Measurements from ENCODE around the gene SLC12A3.

Gene SLC12A3

GRCh38 chr16:56864960-56865359, at the start of gene SLC12A3:
SLC12A3 (plus strand) TSS chr16:56865207; CDS start chr16:56865236, 29 bp downstream.
- no peak for DNase-seq (ENCODE audit: low read depth in 2 of 2)

DNA sequence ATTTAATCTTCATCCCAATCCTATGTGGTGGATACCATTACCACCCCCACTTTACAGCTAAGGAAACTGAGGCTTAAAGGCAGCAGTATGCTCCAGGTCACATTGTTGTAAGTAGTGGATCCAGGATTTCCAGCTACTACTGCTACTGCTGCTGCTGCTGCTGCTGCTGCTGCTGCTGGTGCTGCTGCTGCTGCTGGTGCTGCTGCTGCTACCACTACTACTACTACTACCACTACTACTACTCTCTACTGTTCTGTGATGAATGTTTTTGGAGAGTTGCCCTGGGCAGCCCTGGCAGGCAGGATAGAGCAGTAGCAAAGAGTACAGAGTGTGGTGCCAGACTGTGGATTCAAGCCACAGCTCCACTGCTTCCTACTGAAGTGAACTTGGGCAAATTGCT, 49.3 kb upstream of the SLC12A3 start:
- no peak for DNase-seq (ENCODE audit: low read depth in 2 of 2)

- no peak for DNase-seq (ENCODE audit: low read depth in 2 of 2)
Measured at GRCh38 chr16:56817056-56817455, 48.0 kb upstream of the SLC12A3 start.

DNA sequence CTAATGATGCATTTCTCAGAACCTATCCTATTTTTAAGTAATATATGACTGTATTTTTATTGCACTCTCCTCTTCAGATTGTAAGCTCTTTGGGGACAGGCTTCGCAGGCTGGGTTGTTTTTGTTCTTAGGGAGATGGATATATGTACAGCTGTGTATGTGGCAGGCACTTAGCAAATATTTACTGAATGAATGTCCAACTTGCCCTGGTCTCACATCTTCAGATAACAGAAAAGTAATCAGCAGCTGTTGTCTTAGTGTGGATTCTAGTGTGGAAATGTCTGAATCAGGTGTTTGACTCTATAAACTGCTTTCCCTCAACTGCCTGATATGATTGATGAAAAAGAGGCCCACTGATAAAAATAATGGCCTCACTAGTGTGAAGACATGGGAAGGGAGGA, 47.1 kb upstream of the SLC12A3 start:
- no peak for DNase-seq (ENCODE audit: low read depth in 2 of 2)

DNA sequence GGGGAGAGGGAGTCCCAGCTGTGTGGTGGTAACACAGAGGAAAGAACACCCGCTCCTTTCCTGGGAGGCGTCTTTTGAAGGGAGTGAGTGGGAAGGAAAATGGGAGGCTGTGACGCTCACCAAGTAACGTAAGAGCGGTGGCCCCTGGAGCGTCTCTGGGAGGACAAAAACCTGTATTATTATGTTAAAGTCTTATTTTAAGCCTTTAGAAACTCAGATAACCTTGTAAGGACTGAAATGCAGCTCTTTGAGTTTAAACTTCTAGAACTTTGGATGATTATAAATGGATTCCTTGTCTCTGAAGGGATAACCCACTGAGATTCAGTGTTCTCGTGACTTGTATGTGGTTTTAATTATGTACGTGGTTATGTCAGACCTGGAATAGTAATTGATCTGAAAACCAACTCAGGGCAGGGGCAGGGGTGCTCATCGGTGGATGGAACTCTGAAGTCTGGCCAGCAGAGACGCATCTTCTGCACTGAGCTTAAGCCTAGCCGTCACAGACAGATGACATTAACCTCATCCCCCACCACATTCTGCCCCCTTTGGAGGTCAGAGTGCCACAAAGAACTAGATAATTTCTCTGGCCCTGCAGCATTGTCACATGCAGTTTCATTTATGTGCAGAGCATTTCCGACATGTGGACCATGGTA, 41.8 kb upstream of the SLC12A3 start:
- no peak for DNase-seq (ENCODE audit: low read depth in 2 of 2)

GRCh38 chr16:56824331-56824730, 40.7 kb upstream of the SLC12A3 start:
- no peak for DNase-seq (ENCODE audit: low read depth in 2 of 2)

- no peak for DNase-seq (ENCODE audit: low read depth in 2 of 2)
Measured at GRCh38 chr16:56824804-56825203, 40.2 kb upstream of the SLC12A3 start.

DNA sequence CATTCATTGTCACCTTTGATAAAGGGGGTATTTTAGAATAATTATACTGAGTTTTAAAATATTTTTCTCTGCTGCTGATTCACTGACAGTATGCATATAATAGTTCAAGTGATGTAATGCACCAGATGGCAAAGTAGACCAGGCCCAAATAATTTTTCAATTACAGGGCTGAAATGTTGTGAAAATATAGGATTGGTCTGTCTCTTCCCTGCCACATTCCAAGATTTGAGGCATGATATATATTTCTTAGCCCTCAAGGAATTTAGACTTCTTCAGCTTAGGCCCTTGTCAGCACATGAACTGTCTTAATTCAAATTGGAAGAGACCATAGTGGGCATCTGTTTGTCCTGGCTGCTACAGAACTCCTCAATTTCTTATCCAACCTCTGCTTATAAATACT, 39.2 kb upstream of the SLC12A3 start:
- DNase-seq (ENCODE audit: low read depth in 2 of 2): no peak

DNA sequence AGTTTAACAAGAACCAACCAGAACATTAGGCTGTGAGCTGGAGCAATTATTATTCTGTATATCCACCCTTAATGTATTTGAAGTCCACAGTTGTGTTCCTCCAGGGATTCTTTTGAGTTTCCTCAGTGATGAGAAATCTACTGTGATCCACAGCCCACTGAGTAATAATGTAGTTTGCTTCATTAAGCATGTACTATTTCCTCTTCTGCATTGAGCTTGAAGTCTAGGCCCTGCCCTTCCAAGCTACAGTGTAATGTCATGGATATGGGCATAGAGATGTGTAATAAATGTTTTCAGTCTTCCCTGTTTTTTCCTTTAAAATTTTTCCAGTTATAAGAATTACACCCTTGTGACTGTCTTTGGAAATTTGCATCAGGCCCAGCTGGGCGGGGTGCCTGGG, 36.4 kb upstream of the SLC12A3 start:
- no peak for DNase-seq (ENCODE audit: low read depth in 2 of 2)

GRCh38 chr16:56830669-56831068, 34.3 kb upstream of the SLC12A3 start:
- no peak for DNase-seq (ENCODE audit: low read depth in 2 of 2)

GRCh38 chr16:56832768-56833167, 32.2 kb upstream of the SLC12A3 start:
- DNase-seq (ENCODE audit: low read depth in 2 of 2): no peak

- DNase-seq (ENCODE audit: low read depth in 2 of 2): no peak
Measured at GRCh38 chr16:56833243-56833970, 31.6 kb upstream of the SLC12A3 start.

DNA sequence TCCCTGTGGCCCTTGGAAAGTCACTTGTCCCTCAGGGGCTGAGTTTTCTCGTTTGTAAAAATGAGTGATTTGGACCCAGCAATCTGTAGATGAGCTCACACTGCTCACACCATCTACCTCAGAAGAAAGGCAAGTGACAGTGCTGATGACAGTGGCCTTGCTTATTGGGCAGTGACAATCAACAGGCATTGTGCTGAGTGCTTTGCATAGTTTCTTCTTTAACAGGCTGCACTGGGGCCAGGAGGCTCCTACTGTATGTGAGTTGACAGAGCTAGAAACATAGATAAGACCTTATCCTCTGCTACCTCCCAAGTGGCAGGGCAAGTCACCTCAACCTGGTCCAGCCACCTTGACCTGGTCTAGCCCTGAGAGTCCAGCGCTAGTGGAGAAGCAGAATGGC, 29.7 kb upstream of the SLC12A3 start:
- DNase-seq (ENCODE audit: low read depth in 2 of 2): no peak

DNA sequence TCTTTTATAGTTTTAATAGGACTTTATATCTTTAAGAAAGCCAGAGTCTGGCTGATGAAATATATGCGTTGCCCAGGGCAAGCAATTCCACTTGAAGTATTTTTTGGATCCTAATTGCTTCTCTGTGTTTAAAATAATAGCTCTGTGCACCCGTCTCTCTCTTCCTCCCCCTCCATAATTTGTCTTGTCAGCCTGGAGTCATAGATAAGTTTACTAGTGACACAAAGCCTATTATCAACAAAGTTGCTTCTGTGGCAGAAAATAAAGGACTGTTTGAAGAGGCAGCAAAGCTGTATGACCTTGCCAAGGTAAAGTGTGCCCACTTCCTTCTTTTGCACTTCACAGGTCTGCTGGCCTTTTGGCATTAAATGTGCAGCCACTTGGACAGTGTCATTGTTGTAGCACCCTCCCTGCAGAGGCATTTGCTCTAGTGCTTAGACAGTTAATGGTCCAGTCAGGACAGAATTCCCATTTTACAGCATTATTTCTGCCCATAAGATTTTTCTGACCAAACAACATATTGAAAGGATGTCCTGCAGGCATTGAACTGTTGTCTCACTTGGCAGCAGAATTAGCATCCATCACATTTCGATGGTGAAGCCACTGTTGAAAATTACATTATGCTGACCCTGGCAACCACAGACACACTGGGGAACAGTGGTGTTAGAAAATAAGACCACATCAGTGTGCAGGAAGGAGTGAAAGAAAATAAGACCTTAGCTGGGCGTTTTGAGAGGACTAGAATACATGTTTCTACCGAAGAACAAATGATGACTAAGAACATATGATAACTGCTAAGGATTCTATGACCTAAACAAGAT, 28.4 kb upstream of the SLC12A3 start:
- no peak for DNase-seq (ENCODE audit: low read depth in 2 of 2)

- DNase-seq (ENCODE audit: low read depth in 2 of 2): no peak
Measured at GRCh38 chr16:56838622-56839337, 26.2 kb upstream of the SLC12A3 start.

DNA sequence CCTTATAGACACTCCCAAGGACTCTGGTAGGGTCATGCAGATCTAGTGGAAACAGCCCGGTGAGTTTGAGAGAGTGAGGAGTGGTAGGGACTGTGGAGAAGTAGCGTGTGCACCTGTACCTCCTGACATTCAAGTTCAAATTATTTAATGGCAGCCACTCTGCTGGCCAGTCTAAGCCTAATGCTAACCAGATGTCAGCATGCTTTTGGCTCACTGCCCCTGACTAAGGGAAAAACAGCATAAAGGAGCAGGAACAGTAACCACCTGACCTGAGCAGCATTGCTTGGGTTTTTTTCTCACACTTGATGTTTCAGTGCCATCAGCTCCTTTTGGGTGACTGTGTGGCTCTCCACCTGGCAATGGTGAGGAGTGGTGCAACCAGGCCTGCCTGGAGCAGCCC, 23.8 kb upstream of the SLC12A3 start:
- no peak for DNase-seq (ENCODE audit: low read depth in 2 of 2)

- no peak for DNase-seq (ENCODE audit: low read depth in 2 of 2)
Measured at GRCh38 chr16:56841659-56842058, 23.3 kb upstream of the SLC12A3 start.

DNA sequence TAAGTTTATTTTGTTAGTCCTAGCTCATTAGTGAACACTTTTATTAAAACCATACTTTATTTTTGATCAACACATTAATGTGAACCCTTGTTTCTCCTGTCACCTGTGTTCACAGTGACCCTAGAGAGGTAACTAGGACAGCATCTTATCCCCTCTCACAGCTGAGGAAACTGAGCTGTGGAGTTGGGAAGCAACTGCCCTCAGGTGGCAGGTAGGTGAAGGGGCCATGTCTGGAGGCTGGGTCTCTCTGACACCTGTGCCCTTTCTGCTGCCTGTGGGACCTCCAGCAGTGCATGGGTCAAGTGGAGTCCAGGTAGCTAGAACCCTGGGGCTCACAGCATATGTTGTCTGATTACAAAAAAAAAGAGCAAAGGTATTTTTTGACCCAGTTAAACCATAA, 22.9 kb upstream of the SLC12A3 start:
- DNase-seq (ENCODE audit: low read depth in 2 of 2): no peak

DNA sequence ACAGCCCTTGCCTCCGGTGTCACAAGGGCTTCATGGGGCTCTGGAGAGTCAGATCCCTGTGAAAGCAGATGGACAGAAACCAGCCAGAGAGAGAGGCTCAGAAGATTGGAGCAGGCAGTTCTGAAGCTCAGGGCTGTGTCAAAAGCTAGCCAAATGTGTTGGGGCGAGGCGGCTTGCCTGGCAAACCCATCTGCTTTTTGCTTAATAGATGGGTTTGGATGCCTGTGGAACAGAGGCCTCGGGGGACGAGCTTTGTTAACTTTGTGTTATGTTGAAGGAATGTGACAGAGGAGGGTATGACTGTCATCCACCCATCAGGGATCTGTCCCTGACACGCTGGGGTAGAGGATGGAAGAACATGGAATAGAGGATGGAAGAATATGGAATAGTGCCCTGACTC, 21.0 kb upstream of the SLC12A3 start:
- DNase-seq (ENCODE audit: low read depth in 2 of 2): no peak

DNA sequence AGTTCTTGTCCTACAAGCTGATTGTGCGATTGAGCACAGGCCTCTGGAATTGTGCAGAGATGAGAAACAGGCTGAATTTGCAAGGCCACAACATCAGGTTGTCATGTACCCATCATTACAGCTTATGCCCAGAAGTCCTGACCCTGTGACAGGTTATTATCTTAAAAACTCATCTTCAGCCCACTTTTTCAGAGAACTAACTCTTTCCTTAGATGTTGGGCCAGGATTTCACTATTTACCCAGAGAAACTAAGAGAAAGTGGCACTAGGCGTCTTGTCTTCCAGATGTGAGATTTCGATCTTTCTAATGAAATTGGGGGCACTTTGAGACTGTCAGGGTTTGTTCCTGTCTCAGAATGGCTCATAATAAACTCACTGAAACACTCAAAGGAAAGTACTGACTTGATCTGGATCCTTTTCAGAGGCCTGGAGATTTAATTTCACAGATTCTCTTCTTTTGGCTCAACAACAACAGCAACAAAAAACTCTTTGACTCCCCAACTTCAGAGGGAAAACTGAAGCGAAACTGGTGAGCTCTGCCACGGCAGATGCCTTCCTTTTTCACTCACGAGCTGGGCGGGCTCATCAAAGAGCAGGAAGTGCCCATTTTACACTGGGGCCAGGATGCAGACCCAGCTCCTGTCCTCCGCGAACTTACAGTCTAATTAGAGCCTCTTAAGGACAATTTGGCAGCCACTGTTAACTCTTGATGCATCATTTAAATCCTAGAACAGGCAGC, 17.7 kb upstream of the SLC12A3 start:
- no peak for DNase-seq (ENCODE audit: low read depth in 2 of 2)
